ENCODE measurements around the gene INPP4B.
"Not testable (repeated sequence)": the region's sequence is repeated elsewhere in the genome, so short reads cannot be mapped to it uniquely, and the experiment has no call there.

Gene INPP4B

GRCh38 chr4:142112451-142112850, 733.6 kb downstream of the INPP4B start:
- FAIRE-seq: no peak

- no peak for FAIRE-seq
Observed at GRCh38 chr4:142110136-142110535, 736.0 kb downstream of the INPP4B start.

GRCh38 chr4:142104041-142104440, 742.1 kb downstream of the INPP4B start:
- FAIRE-seq: no peak

GRCh38 chr4:142101401-142101800, 744.7 kb downstream of the INPP4B start:
- FAIRE-seq: no peak

GRCh38 chr4:142100941-142101340, 745.2 kb downstream of the INPP4B start:
- no peak for FAIRE-seq

GRCh38 chr4:142098900-142099545, 747.1 kb downstream of the INPP4B start:
- no peak for FAIRE-seq

- no peak for FAIRE-seq
Observed at GRCh38 chr4:142098380-142098779, 747.7 kb downstream of the INPP4B start.

- FAIRE-seq: no peak
Observed at GRCh38 chr4:142097015-142097414, 749.1 kb downstream of the INPP4B start.

- FAIRE-seq: no peak
Observed at GRCh38 chr4:142095886-142096605, 750.1 kb downstream of the INPP4B start.

- FAIRE-seq: no peak
Observed at GRCh38 chr4:142092941-142093340, 753.2 kb downstream of the INPP4B start.

- FAIRE-seq: no peak
Observed at GRCh38 chr4:142091691-142092182, 754.4 kb downstream of the INPP4B start.

- FAIRE-seq: no peak
Observed at GRCh38 chr4:142091085-142091513, 755.0 kb downstream of the INPP4B start.

GRCh38 chr4:142088906-142089305, 757.2 kb downstream of the INPP4B start:
- FAIRE-seq: no peak

- FAIRE-seq: no peak
Observed at GRCh38 chr4:142085513-142086292, 760.4 kb downstream of the INPP4B start.

GRCh38 chr4:142083264-142083663, 762.8 kb downstream of the INPP4B start:
- FAIRE-seq: no peak

- FAIRE-seq: no peak
Observed at GRCh38 chr4:142081025-142081424, 765.1 kb downstream of the INPP4B start.

GRCh38 chr4:142079959-142080358, 766.1 kb downstream of the INPP4B start:
- FAIRE-seq: no peak

- FAIRE-seq: peak; percentile 56
Observed at GRCh38 chr4:142077048-142077447, 769.1 kb downstream of the INPP4B start.

- not testable (repeated sequence) for FAIRE-seq
Observed at GRCh38 chr4:142068304-142068703, 777.8 kb downstream of the INPP4B start.

- FAIRE-seq: not testable (repeated sequence)
Observed at GRCh38 chr4:142066562-142066961, 779.5 kb downstream of the INPP4B start.

- FAIRE-seq: no peak
Observed at GRCh38 chr4:142065086-142065647, 780.9 kb downstream of the INPP4B start.

- no peak for FAIRE-seq
Observed at GRCh38 chr4:142064181-142064580, 781.9 kb downstream of the INPP4B start.

- no peak for FAIRE-seq
Observed at GRCh38 chr4:142045996-142046395, 800.1 kb downstream of the INPP4B start.

All from G401.6 (cell line).